OCI-LY7 (cell line): ENCODE data around the gene AKR1E2. TPM values are rescaled to one million over a fixed set of nuclear protein-coding genes. Genes with fewer than 3 reads are reported as not detected.

ENCODE experiments used
- BruUV-seq: library from RNA; stranded (reverse); fragments of 400-500 nt; replicated peaks from 2 replicates; lab custom pipeline; 2021; lab: Mats Ljungman, UMichigan
- CTCF ChIA-PET: fragments of 300-600 bp; sonication (Branson Sonifier 250); formaldehyde crosslinking; loops from one replicate; lab custom pipeline; 2022; ENCODE audit warnings: antibody characterized with exemption; ENCODE audit not compliant: unreplicated experiment; lab: Charles Lee
- POLR2A ChIA-PET: fragments of 300-600 bp; sonication (Branson Sonifier 250); formaldehyde crosslinking; loops from one replicate; lab custom pipeline; 2022; ENCODE audit warnings: antibody characterized with exemption; lab: Charles Lee
- DNase-seq: peaks from one replicate; pipeline ENCODE4 v3.0.0-alpha.2; 2015; ENCODE audit warnings: low spot score
- H2AFZ ChIP-seq: fragments of 200-600 bp; sonication (generic), shearing (Covaris generic); 2 replicates; pipeline ENCODE4 v1.6.1; 2014; ENCODE audit warnings: mild to moderate bottlenecking, antibody characterized with exemption, low read length, moderate library complexity
- H3K27ac ChIP-seq: fragments of 200-600 bp; sonication (generic); 2 replicates; pipeline ENCODE4 v1.5.1; 2014; ENCODE audit warnings: mixed run types, low read depth, mild to moderate bottlenecking, moderate library complexity, low read length, inconsistent platforms; ENCODE audit not compliant: poor library complexity, severe bottlenecking
- H3K36me3 ChIP-seq: fragments of 200-600 bp; sonication (generic); 2 replicates; pipeline ENCODE4 v1.6.1; 2014; ENCODE audit warnings: mild to moderate bottlenecking, antibody characterized with exemption, low read length, moderate library complexity, mixed read lengths; ENCODE audit not compliant: insufficient read depth
- H3K4me1 ChIP-seq: fragments of 200-600 bp; sonication (generic); 2 replicates; pipeline ENCODE4 v1.5.1; 2014; ENCODE audit warnings: mild to moderate bottlenecking, low read length; ENCODE audit not compliant: insufficient read depth, poor library complexity, severe bottlenecking
- H3K4me2 ChIP-seq: fragments of 200-600 bp; sonication (generic); 2 replicates; pipeline ENCODE4 v1.6.1; 2014; ENCODE audit warnings: mild to moderate bottlenecking, low read length
- H3K4me3 ChIP-seq: fragments of 200-600 bp; sonication (generic); 2 replicates; pipeline ENCODE4 v1.5.1; 2014; ENCODE audit warnings: mild to moderate bottlenecking, low read depth, low read length; ENCODE audit not compliant: poor library complexity, severe bottlenecking
- H3K79me2 ChIP-seq: fragments of 200-600 bp; sonication (generic); 2 replicates; pipeline ENCODE4 v1.6.1; 2016; ENCODE audit warnings: low read depth, mild to moderate bottlenecking, low read length, moderate library complexity, mixed read lengths; ENCODE audit not compliant: insufficient read depth
- H3K9me2 ChIP-seq: fragments of 200-600 bp; sonication (generic); 2 replicates; pipeline ENCODE4 v1.6.1; 2016; ENCODE audit warnings: mild to moderate bottlenecking, low read length, mixed read lengths; ENCODE audit not compliant: insufficient read depth
- H3K9me3 ChIP-seq: fragments of 200-600 bp; sonication (generic); 2 replicates; pipeline ENCODE4 v1.6.1; 2014; ENCODE audit warnings: mild to moderate bottlenecking, mixed run types, low read length, mixed read lengths
- H4K20me1 ChIP-seq: fragments of 200-600 bp; sonication (generic); 2 replicates; pipeline ENCODE4 v1.6.1; 2014; ENCODE audit warnings: mild to moderate bottlenecking, antibody characterized with exemption, low read length, moderate library complexity, mixed read lengths; ENCODE audit not compliant: insufficient read depth
- CTCF ChIP-seq: fragments of 200-600 bp; sonication (generic); conservative IDR thresholded peaks from 2 replicates; pipeline ENCODE4 v1.5.1; 2014; ENCODE audit warnings: mild to moderate bottlenecking, antibody characterized with exemption, low read length, moderate library complexity, mixed read lengths
- EZH2phosphoT487 ChIP-seq: fragments of 200-600 bp; sonication (generic); IDR thresholded peaks from 2 replicates; pipeline ENCODE4 v1.6.1; 2018; ENCODE audit warnings: low read depth, borderline replicate concordance, mild to moderate bottlenecking, mixed run types, antibody characterized with exemption, low read length, moderate library complexity, mixed read lengths
- intact Hi-C: fragments of 100-400 bp; cut with micrococcal nuclease; formaldehyde crosslinking; loops from one replicate; pipeline ENCODE4 v1.10.0; 2022; ENCODE audit not compliant: unreplicated experiment
- total RNA-seq, 2 experiments: library from RNA; depleted of rRNA in 1 of 2; stranded (reverse); fragments of >200 nt in 1 of 2; shearing (Covaris generic) in 1 of 2; gene quantifications; 2 replicates each; pipeline ENCODE4 v1.2.3, GENCODE V29; 2014 to 2022

The AKR1E2 gene
- total RNA-seq, 2 experiments from 2014 or later, result not detected

- H2AFZ ChIP-seq, result no peak overlapping the region
- BruUV-seq, result no TSS peak
- H3K27ac ChIP-seq, result no peak overlapping the region
- H3K4me2 ChIP-seq, result no peak overlapping the region
- intact Hi-C loops, result no loop called here
- H4K20me1 ChIP-seq, result no peaks in the 10 kb centered on the region
- DNase-seq, result no peak
- H3K9me2 ChIP-seq, result no peaks in the 10 kb centered on the region
- no peak for TF ChIP-seq CTCF
- no peak for TF ChIP-seq EZH2phosphoT487
- H3K9me3 ChIP-seq, result no peaks in the 10 kb centered on the region
- CTCF ChIA-PET, result no interaction called here
- no peaks in the 10 kb centered on the region for H3K36me3 ChIP-seq
- H3K4me3 ChIP-seq, result no peak overlapping the region
- POLR2A ChIA-PET, result no interaction called here
- H3K4me1 ChIP-seq, result no peaks in the 10 kb centered on the region
- H3K79me2 ChIP-seq, result no peaks in the 10 kb centered on the region
These were observed 41.1 kb downstream of the AKR1E2 start for GRCh38 chr10:4867109-4867519.

- TF ChIP-seq EZH2phosphoT487, result no peak
- no peak for TF ChIP-seq CTCF
- ChIA-PET CTCF (no interaction called here), POLR2A (interaction anchor here (0.9 kb wide), 1 partner anchor 12 kb away, joined by 3 read pairs; no protein-coding TSS in a partner anchor)
- Histone ChIP-seq H3K4me2 (no peak overlapping the region), H4K20me1 (no peaks in the 10 kb centered on the region), H3K9me3 (no peaks in the 10 kb centered on the region), H2AFZ (no peak overlapping the region), H3K4me3 (no peak overlapping the region), H3K36me3 (no peaks in the 10 kb centered on the region), H3K79me2 (no peaks in the 10 kb centered on the region), H3K9me2 (no peaks in the 10 kb centered on the region), H3K4me1 (no peaks in the 10 kb centered on the region), H3K27ac (no peak overlapping the region)
- intact Hi-C loops, result no loop called here
- no peak for DNase-seq
- no TSS peak for BruUV-seq
These were observed 41.7 kb downstream of the AKR1E2 start for GRCh38 chr10:4867520-4868356.

- no TSS peak for BruUV-seq
- H2AFZ ChIP-seq, result no peak overlapping the region
- no peaks in the 10 kb centered on the region for H4K20me1 ChIP-seq
- no peak overlapping the region for H3K4me2 ChIP-seq
- DNase-seq, result no peak
- intact Hi-C loops, result no loop called here
- ChIA-PET CTCF (no interaction called here), POLR2A (interaction anchor here (0.9 kb wide), 1 partner anchor 13 kb away, joined by 3 read pairs; no protein-coding TSS in a partner anchor)
- no peaks in the 10 kb centered on the region for H3K36me3 ChIP-seq
- H3K79me2 ChIP-seq, result no peaks in the 10 kb centered on the region
- H3K27ac ChIP-seq, result no peak overlapping the region
- H3K9me2 ChIP-seq, result no peaks in the 10 kb centered on the region
- H3K4me1 ChIP-seq, result no peaks in the 10 kb centered on the region
- TF ChIP-seq EZH2phosphoT487 (no peak), CTCF (no peak)
- no peak overlapping the region for H3K4me3 ChIP-seq
- no peaks in the 10 kb centered on the region for H3K9me3 ChIP-seq
These were observed 42.3 kb downstream of the AKR1E2 start for GRCh38 chr10:4868357-4868657.
